ENCODE data around the gene TGM6. TPM values are rescaled to one million over a fixed set of nuclear protein-coding genes. Genes with fewer than 3 reads are reported as not detected.
"Not testable (repeated sequence)": the region's sequence is repeated elsewhere in the genome, so short reads cannot be mapped to it uniquely, and the experiment has no call there.

Gene TGM6
- total RNA-seq, 2 experiments from 2014 or later, result not detected

DNA sequence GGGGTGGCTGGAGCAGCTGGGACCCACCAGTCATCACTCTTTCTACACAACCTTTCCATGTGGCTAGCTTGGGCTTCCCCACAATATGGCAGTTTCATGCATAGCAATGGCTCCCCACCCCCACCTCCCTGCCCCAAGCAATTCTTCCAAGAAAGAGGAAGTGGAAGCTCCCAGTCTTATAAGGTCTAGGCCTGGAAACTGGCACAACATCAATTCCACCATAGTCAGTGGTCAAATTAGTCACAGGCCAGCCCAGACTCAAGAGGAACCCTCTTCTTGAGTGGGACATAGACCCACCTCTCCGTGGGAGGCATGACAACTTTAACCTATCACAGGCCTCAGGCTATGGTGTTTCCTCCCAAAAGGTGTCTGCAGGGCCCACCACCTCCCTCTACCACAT is 17.7 kb downstream of the TGM6 start:
- Mint-ChIP-seq H3K4me3 (no peak overlapping the region), H3K9me3 (ENCODE audit: low read depth) (peaks cover 2% of the 10 kb centered on the region), H3K4me1 (no peaks in the 10 kb centered on the region), H3K27me3 (no peaks in the 10 kb centered on the region), H3K36me3 (ENCODE audit: low read depth) (no peaks in the 10 kb centered on the region), H3K27ac (no peak overlapping the region)
- ATAC-seq (no peak), DNase-seq (no peak)
- CTCF ChIA-PET, result interaction anchor here (1.0 to 1.4 kb wide), 3 partner anchors 9 to 302 kb away, joined by 3 to 5 read pairs (median 4); no protein-coding TSS in a partner anchor
- POLR2A ChIA-PET, result interaction anchor here (0.7 kb wide), 1 partner anchor 157 kb away, joined by 3 read pairs; no protein-coding TSS in a partner anchor
- intact Hi-C loops (cut with DNase I, micrococcal nuclease), result loop anchor here in 1 of 2 experiments (5.0 kb wide), 1 partner anchor 1074 kb away; the partner anchor contains the start of gene ATRN

DNA sequence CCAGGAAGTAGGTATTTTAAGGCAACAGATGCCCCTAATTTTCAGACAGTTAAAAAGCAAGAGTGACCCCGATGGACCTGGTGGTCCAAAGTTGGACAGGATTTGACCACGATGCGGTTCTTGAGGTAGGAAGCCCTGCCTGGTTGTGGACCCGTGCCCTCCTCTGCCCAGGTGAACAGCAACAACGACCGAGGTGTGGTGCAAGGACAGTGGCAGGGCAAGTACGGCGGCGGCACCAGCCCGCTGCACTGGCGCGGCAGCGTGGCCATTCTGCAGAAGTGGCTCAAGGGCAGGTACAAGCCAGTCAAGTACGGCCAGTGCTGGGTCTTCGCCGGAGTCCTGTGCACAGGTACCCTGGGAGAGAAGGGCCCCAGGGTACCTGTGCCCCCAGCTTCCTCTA is 18.7 kb downstream of the TGM6 start:
- Mint-ChIP-seq H3K4me1 (no peaks in the 10 kb centered on the region), H3K27ac (no peak overlapping the region), H3K36me3 (ENCODE audit: low read depth) (no peaks in the 10 kb centered on the region), H3K27me3 (no peaks in the 10 kb centered on the region), H3K4me3 (no peak overlapping the region), H3K9me3 (ENCODE audit: low read depth) (peaks cover 2% of the 10 kb centered on the region)
- ATAC-seq (no peak), DNase-seq (no peak)
- CTCF ChIA-PET, result interaction anchor here (1.0 to 1.4 kb wide), 3 partner anchors 8 to 303 kb away, joined by 3 to 5 read pairs (median 4); no protein-coding TSS in a partner anchor
- POLR2A ChIA-PET, result no interaction called here
- intact Hi-C loops (cut with DNase I, micrococcal nuclease), result loop anchor here in 1 of 2 experiments (5.0 kb wide), 1 partner anchor 1073 kb away; the partner anchor contains the start of gene ATRN

- H3K27ac Mint-ChIP-seq, result no peak overlapping the region
- no peaks in the 10 kb centered on the region for H3K27me3 Mint-ChIP-seq
- H3K4me3 Mint-ChIP-seq, result no peak overlapping the region
- ChIA-PET POLR2A (interaction anchor here (0.7 kb wide), 1 partner anchor 856 kb away, joined by 5 read pairs; no protein-coding TSS in a partner anchor), CTCF (no interaction called here)
- intact Hi-C loops (cut with DNase I, micrococcal nuclease), result no loop called here
- ATAC-seq, result no peak
- no peaks in the 10 kb centered on the region for H3K4me1 Mint-ChIP-seq
- H3K9me3 Mint-ChIP-seq (ENCODE audit: low read depth), result peaks cover 4% of the 10 kb centered on the region
- peaks cover 2% of the 10 kb centered on the region for H3K36me3 Mint-ChIP-seq (ENCODE audit: low read depth)
- no peak for DNase-seq
Measured at GRCh38 chr20:2400290-2400689, 19.6 kb downstream of the TGM6 start.

GRCh38 chr20:2401527-2401926 is 20.8 kb downstream of the TGM6 start:
- no peaks in the 10 kb centered on the region for H3K4me1 Mint-ChIP-seq
- H3K9me3 Mint-ChIP-seq (ENCODE audit: low read depth), result peaks cover 4% of the 10 kb centered on the region
- no peak overlapping the region for H3K4me3 Mint-ChIP-seq
- ATAC-seq, result no peak
- no peak for DNase-seq
- intact Hi-C loops (cut with DNase I, micrococcal nuclease), result no loop called here
- H3K27ac Mint-ChIP-seq, result no peak overlapping the region
- H3K27me3 Mint-ChIP-seq, result peaks cover 4% of the 10 kb centered on the region
- ChIA-PET POLR2A (interaction anchor here (0.6 kb wide), 1 partner anchor 14 kb away, joined by 3 read pairs; no protein-coding TSS in a partner anchor), CTCF (no interaction called here)
- peaks cover 2% of the 10 kb centered on the region for H3K36me3 Mint-ChIP-seq (ENCODE audit: low read depth)

DNA sequence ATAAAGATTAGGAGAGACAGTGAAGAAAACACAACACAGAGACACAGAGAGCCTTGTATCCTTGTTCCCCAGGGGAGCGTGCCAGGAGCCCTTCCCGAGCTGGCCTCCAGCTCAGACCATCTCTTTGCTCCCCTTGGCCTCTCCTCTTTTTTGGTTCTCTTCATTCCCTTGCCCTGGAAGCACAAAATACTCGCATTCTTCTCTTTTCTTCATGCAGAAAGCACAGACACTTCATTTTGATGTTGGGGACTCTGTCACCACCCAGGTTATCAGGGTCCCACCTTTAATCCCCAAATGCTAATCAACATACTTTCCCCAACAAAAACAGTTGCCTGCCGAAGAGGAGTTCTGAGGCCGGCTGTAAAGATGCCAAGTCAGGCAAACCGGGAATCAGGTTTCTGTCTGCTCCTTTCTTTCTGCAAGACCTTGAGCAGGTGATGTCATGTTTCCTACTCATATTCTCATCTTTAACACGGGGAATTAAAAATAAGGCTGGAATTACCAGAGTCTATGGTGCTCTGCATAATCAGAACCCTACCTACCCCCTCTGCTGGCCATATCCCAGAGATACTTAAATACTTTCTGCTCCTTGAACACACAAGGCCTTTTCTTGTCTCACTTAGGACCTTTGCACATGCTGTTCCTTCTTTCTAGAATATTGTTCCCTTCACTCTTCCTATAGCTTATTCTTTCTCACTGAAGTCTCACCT is 21.7 kb downstream of the TGM6 start:
- peaks cover 4% of the 10 kb centered on the region for H3K27me3 Mint-ChIP-seq
- H3K9me3 Mint-ChIP-seq (ENCODE audit: low read depth), result peaks cover 4% of the 10 kb centered on the region
- H3K4me1 Mint-ChIP-seq, result no peaks in the 10 kb centered on the region
- intact Hi-C loops (cut with DNase I, micrococcal nuclease), result no loop called here
- CTCF ChIA-PET, result interaction anchor here (0.6 to 1.0 kb wide), 2 partner anchors 23 to 428 kb away, joined by 3 to 4 read pairs; no protein-coding TSS in a partner anchor
- H3K4me3 Mint-ChIP-seq, result no peak overlapping the region
- ATAC-seq (no peak), DNase-seq (no peak)
- no peak overlapping the region for H3K27ac Mint-ChIP-seq
- peaks cover 2% of the 10 kb centered on the region for H3K36me3 Mint-ChIP-seq (ENCODE audit: low read depth)
- POLR2A ChIA-PET, result interaction anchor here (0.6 kb wide), 1 partner anchor 15 kb away, joined by 3 read pairs; no protein-coding TSS in a partner anchor

DNA sequence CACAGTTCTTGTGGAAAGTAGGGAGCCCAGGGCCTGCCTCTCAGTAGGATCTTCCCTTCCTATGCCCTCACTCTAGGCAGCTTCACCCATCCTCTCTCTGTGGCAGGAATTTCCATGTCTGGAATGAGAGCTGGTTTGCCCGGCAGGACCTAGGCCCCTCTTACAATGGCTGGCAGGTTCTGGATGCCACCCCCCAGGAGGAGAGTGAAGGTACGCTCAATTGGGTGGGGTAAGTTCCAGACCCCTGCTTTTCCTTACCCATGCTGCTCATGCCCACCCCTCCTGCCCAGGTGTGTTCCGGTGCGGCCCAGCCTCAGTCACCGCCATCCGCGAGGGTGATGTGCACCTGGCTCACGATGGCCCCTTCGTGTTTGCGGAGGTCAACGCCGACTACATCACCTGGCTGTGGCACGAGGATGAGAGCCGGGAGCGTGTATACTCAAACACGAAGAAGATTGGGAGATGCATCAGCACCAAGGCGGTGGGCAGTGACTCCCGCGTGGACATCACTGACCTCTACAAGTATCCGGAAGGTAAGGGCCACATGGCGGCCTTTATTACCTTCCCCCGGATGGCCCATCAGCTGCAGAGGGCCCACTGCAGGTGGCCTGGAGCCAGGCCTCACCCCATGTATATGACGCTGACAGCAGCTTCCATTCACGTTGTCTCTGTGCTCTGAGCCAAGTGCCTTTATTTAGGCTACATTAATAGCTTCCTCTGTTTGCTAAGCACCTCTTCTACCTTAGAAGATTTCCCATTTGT is 22.8 kb downstream of the TGM6 start:
- ATAC-seq (no peak), DNase-seq (no peak)
- Mint-ChIP-seq H3K27ac (no peak overlapping the region), H3K36me3 (ENCODE audit: low read depth) (peaks cover 2% of the 10 kb centered on the region), H3K27me3 (peaks cover 7% of the 10 kb centered on the region), H3K4me3 (no peak overlapping the region), H3K9me3 (ENCODE audit: low read depth) (peaks cover 2% of the 10 kb centered on the region), H3K4me1 (no peaks in the 10 kb centered on the region)
- CTCF ChIA-PET, result interaction anchor here (0.6 to 1.0 kb wide), 2 partner anchors 24 to 429 kb away, joined by 3 to 4 read pairs; no protein-coding TSS in a partner anchor
- POLR2A ChIA-PET, result no interaction called here
- intact Hi-C loops (cut with DNase I, micrococcal nuclease), result no loop called here

GRCh38 chr20:2405693-2406065 is 25.0 kb downstream of the TGM6 start:
- no peaks in the 10 kb centered on the region for H3K4me1 Mint-ChIP-seq
- peaks cover 2% of the 10 kb centered on the region for H3K9me3 Mint-ChIP-seq (ENCODE audit: low read depth)
- POLR2A ChIA-PET, result no interaction called here
- DNase-seq (no peak), ATAC-seq (no peak)
- no peak overlapping the region for H3K4me3 Mint-ChIP-seq
- peaks cover 2% of the 10 kb centered on the region for H3K36me3 Mint-ChIP-seq (ENCODE audit: low read depth)
- no peak overlapping the region for H3K27ac Mint-ChIP-seq
- intact Hi-C loops (cut with DNase I, micrococcal nuclease), result no loop called here
- peaks cover 11% of the 10 kb centered on the region for H3K27me3 Mint-ChIP-seq
- CTCF ChIA-PET, result interaction anchor here (0.6 to 1.6 kb wide), 3 partner anchors 8 to 1677 kb away, joined by 3 to 10 read pairs (median 3); no protein-coding TSS in a partner anchor

GRCh38 chr20:2407355-2407754 is 26.7 kb downstream of the TGM6 start:
- H3K4me1 Mint-ChIP-seq; intact Hi-C loops (cut with DNase I, micrococcal nuclease); H3K9me3 Mint-ChIP-seq (ENCODE audit: low read depth); DNase-seq; H3K27ac Mint-ChIP-seq; H3K4me3 Mint-ChIP-seq; POLR2A ChIA-PET; ATAC-seq; H3K36me3 Mint-ChIP-seq (ENCODE audit: low read depth): not testable (repeated sequence)
- CTCF ChIA-PET, result interaction anchor here (0.6 to 0.9 kb wide), 3 partner anchors 9 to 39 kb away, joined by 3 read pairs; no protein-coding TSS in a partner anchor
- peaks cover 15% of the 10 kb centered on the region for H3K27me3 Mint-ChIP-seq

DNA sequence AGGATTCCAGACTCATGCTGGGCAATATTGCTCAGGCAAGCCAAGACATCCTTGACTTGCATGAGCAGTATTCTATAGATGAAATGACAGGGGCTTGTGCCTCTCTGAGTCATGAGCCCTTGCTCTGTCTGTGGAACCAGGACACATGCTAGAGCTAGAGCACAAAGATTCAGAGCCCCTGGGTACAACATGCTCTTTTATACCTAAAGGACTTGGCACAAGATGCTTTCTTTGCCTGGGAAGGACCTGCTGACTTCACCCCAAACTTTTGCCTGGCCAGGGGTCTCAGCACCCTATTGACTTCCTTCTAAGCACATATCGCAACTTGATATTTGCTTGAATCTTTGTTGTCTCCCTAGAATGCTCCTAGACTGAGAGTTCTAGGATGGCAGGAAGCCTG is 27.4 kb downstream of the TGM6 start:
- Mint-ChIP-seq H3K4me3 (no peak overlapping the region), H3K36me3 (ENCODE audit: low read depth) (peaks cover 2% of the 10 kb centered on the region), H3K9me3 (ENCODE audit: low read depth) (peaks cover 2% of the 10 kb centered on the region), H3K27me3 (peaks cover 16% of the 10 kb centered on the region), H3K27ac (no peak overlapping the region), H3K4me1 (no peaks in the 10 kb centered on the region)
- ChIA-PET POLR2A (no interaction called here), CTCF (interaction anchor here (0.9 kb wide), 1 partner anchor 38 kb away, joined by 3 read pairs; no protein-coding TSS in a partner anchor)
- intact Hi-C loops (cut with DNase I, micrococcal nuclease), result no loop called here
- ATAC-seq, result no peak
- DNase-seq, result no peak

DNA sequence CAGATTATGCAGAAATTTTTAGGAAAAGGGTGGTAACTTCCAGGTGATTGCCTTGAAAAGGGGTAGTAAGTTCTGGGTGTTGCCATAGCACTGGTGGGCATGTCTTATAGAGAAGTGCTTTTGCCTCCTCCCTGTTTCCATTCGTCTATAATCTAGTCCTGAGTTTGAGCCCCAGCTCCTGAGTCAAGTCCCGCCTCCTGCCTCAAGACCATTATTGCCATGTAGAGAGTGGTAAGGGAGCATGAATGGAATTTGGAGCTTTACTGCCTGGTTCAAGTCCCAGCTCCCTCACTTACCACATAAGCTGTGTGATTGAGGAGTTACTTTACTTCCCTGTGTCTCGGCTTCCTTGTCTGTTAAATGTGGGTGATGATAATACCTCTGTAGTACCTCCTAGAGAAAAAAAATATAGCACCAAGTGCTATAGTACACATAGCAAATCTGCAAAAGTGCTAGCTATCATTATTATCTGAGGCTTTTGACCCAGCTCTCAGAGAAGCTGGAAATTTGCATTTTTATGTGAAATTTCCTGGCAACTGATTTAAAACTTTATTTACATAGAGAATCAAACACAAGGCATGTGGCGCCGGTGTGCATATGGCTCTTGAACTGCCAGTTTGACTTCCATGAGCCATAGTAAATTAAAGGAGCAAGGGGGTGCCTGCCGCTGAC is 36.0 kb downstream of the TGM6 start:
- peaks cover 15% of the 10 kb centered on the region for H3K27me3 Mint-ChIP-seq
- no peak for DNase-seq
- no peak overlapping the region for H3K4me3 Mint-ChIP-seq
- ChIA-PET CTCF (no interaction called here), POLR2A (interaction anchor here (0.6 kb wide), 1 partner anchor 47 kb away, joined by 3 read pairs; no protein-coding TSS in a partner anchor)
- no peak overlapping the region for H3K27ac Mint-ChIP-seq
- H3K4me1 Mint-ChIP-seq, result no peaks in the 10 kb centered on the region
- intact Hi-C loops (cut with DNase I, micrococcal nuclease), result no loop called here
- H3K9me3 Mint-ChIP-seq (ENCODE audit: low read depth), result no peaks in the 10 kb centered on the region
- no peaks in the 10 kb centered on the region for H3K36me3 Mint-ChIP-seq (ENCODE audit: low read depth)
- no peak for ATAC-seq

GRCh38 chr20:2417213-2417541 is 36.5 kb downstream of the TGM6 start:
- ATAC-seq, result no peak

More at GRCh38 chr20:2417213-2417541, 36.5 kb downstream of the TGM6 start:
- H3K4me3 Mint-ChIP-seq, result no peak overlapping the region
- POLR2A ChIA-PET, result interaction anchor here (0.6 kb wide), 1 partner anchor 48 kb away, joined by 3 read pairs; no protein-coding TSS in a partner anchor
- intact Hi-C loops (cut with DNase I, micrococcal nuclease), result no loop called here
- no peaks in the 10 kb centered on the region for H3K4me1 Mint-ChIP-seq
- peaks cover 17% of the 10 kb centered on the region for H3K27me3 Mint-ChIP-seq
- H3K36me3 Mint-ChIP-seq (ENCODE audit: low read depth), result no peaks in the 10 kb centered on the region
- no peak for DNase-seq
- no peaks in the 10 kb centered on the region for H3K9me3 Mint-ChIP-seq (ENCODE audit: low read depth)
- CTCF ChIA-PET, result no interaction called here
- no peak overlapping the region for H3K27ac Mint-ChIP-seq
